A549 (cell line): ENCODE data around the gene LOX. TPM values are rescaled to one million over a fixed set of nuclear protein-coding genes. Genes with fewer than 3 reads are reported as not detected.

ENCODE experiments used
- ATAC-seq, 2 experiments: fragments of 200-7000 bp in 1 of 2; fragments of >200 bp in 1 of 2; cut with Nextera tagmentation in 1 of 2; cut with Tn5 transposase in 1 of 2; 3 replicates each; pipeline versions ENCODE4 v1.8.0 to v1.9.1; 2018 to 2020; ENCODE audit warnings: mild to moderate bottlenecking in 1 of 2, moderate library complexity in 1 of 2
- CTCF ChIA-PET: fragments of 300-600 bp; sonication (Branson Sonifier 250); formaldehyde crosslinking; extraction: SDS; loops from one replicate; lab custom pipeline; 2021; ENCODE audit warnings: antibody characterized with exemption, inconsistent platforms; lab: Yijun Ruan, JAX
- POLR2A ChIA-PET: fragments of 350-600 bp; formaldehyde crosslinking; extraction: SDS; loops from one replicate; lab custom pipeline; 2021; ENCODE audit warnings: antibody characterized with exemption, inconsistent platforms; lab: Yijun Ruan, JAX
- DNase-seq, 2 experiments: peaks; one replicate each; pipeline versions ENCODE4 v3.0.0 to v3.0.0-alpha.2; 2011 to 2016; ENCODE audit warnings: low read depth in 1 of 2, low spot score in 1 of 2
- FAIRE-seq: peaks from 2 replicates; lab custom pipeline; 2011; peaks lifted over from hg19 to GRCh38; lab: Jason Lieb, UNC
- H3K27ac ChIP-seq, 2 experiments: fragments of >200 bp; sonication (Bioruptor Twin); formaldehyde crosslinking; 3 replicates each; pipeline ENCODE4 v1.5.1; 2016 to 2017
- H3K4me1 ChIP-seq: fragments of >200 bp; sonication (Bioruptor Twin); formaldehyde crosslinking; 3 replicates; pipeline ENCODE4 v1.6.1; 2016
- H3K4me2 ChIP-seq: fragments of >200 bp; sonication (Bioruptor Twin); formaldehyde crosslinking; 3 replicates; pipeline ENCODE4 v1.6.1; 2016
- H3K4me3 ChIP-seq: fragments of >200 bp; sonication (Bioruptor Twin); formaldehyde crosslinking; 3 replicates; pipeline ENCODE4 v1.5.1; 2016
- H3K9me3 ChIP-seq: fragments of >200 bp; sonication (Bioruptor Twin); formaldehyde crosslinking; 3 replicates; pipeline ENCODE4 v1.6.1; 2016
- CHD4 ChIP-seq: fragments of 200-600 bp; sonication (generic); IDR thresholded peaks from 2 replicates; pipeline ENCODE4 v1.6.1; 2016; ENCODE audit warnings: antibody characterized with exemption, mild to moderate bottlenecking, borderline replicate concordance
- E2F6 ChIP-seq: IDR thresholded peaks from 2 replicates; pipeline ENCODE4 v1.6.1; 2012; ENCODE audit warnings: low read depth, borderline replicate concordance
- EHMT2 ChIP-seq: fragments of 200-600 bp; sonication (generic); IDR thresholded peaks from 2 replicates; pipeline ENCODE4 v1.6.1; 2016; ENCODE audit warnings: antibody characterized with exemption, low read depth, mild to moderate bottlenecking, moderate library complexity
- EP300 ChIP-seq, 2 experiments: fragments of >200 bp; sonication (Bioruptor Twin); formaldehyde crosslinking; IDR thresholded peaks; 2 replicates in 1 of 2; 3 replicates in 1 of 2; pipeline ENCODE4 v1.6.1; 2016 to 2017
- FOSB ChIP-seq: fragments of 250-450 bp; sonication (Bioruptor Pico); IDR thresholded peaks from 2 replicates; pipeline ENCODE4 v1.5.0; 2020; ENCODE audit warnings: mild to moderate bottlenecking, moderate library complexity
- HDAC2 ChIP-seq: fragments of 200-600 bp; sonication (generic); IDR thresholded peaks from 2 replicates; pipeline ENCODE4 v1.6.1; 2016
- HEYL ChIP-seq: fragments of 250-450 bp; sonication (Bioruptor Pico); IDR thresholded peaks from 2 replicates; pipeline ENCODE4 v1.8.0; 2021; ENCODE audit warnings: mild to moderate bottlenecking, moderate library complexity
- HMGXB4 ChIP-seq: fragments of 250-450 bp; sonication (Bioruptor Pico); IDR thresholded peaks from 2 replicates; pipeline ENCODE4 v1.5.0; 2021; ENCODE audit warnings: mild to moderate bottlenecking, moderate library complexity, borderline replicate concordance
- HOXB13 ChIP-seq: fragments of 250-450 bp; sonication (Bioruptor Pico); IDR thresholded peaks from 2 replicates; pipeline ENCODE4 v1.5.0; 2020; ENCODE audit warnings: low read depth, mild to moderate bottlenecking, moderate library complexity
- HOXB5 ChIP-seq: fragments of 250-450 bp; sonication (Bioruptor Pico); IDR thresholded peaks from 2 replicates; pipeline ENCODE4 v1.5.0; 2020; ENCODE audit warnings: mild to moderate bottlenecking, moderate library complexity
- MAFK ChIP-seq: fragments of 450-650 bp; IDR thresholded peaks from 2 replicates; pipeline ENCODE4 v1.6.1; 2014; ENCODE audit not compliant: partially characterized antibody
- MYC ChIP-seq: IDR thresholded peaks from 2 replicates; pipeline ENCODE4 v1.6.1; 2012; ENCODE audit warnings: mild to moderate bottlenecking, inconsistent platforms, low read length, improper control_type of control experiment, borderline replicate concordance
- NFE2L2 ChIP-seq: fragments of 150-350 bp; conservative IDR thresholded peaks from 2 replicates; pipeline ENCODE4 v1.6.1; 2014; ENCODE audit warnings: low read length
- NR3C1 ChIP-seq: fragments of >200 bp; sonication (Bioruptor Twin); formaldehyde crosslinking; IDR thresholded peaks from 3 replicates; pipeline ENCODE4 v1.6.1; 2017
- RARB ChIP-seq: fragments of 250-450 bp; sonication (Bioruptor Pico); IDR thresholded peaks from 2 replicates; pipeline ENCODE4 v1.8.0; 2021; ENCODE audit warnings: mild to moderate bottlenecking, moderate library complexity
- RCOR1 ChIP-seq: fragments of 150-350 bp; IDR thresholded peaks from 2 replicates; pipeline ENCODE4 v1.6.1; 2014; ENCODE audit warnings: antibody characterized with exemption, low read length, low read depth
- SMC3 ChIP-seq: fragments of >200 bp; sonication (Bioruptor Twin); formaldehyde crosslinking; IDR thresholded peaks from 3 replicates; pipeline ENCODE4 v1.6.1; 2018; ENCODE audit warnings: inconsistent platforms
- SREBF2 ChIP-seq: fragments of 450-650 bp; IDR thresholded peaks from 2 replicates; pipeline ENCODE4 v1.6.1; 2014; ENCODE audit warnings: mild to moderate bottlenecking, moderate library complexity
- TP53 ChIP-seq: fragments of 250-450 bp; sonication (Bioruptor Pico); IDR thresholded peaks from 2 replicates; pipeline ENCODE4 v1.5.0; 2021; ENCODE audit warnings: mild to moderate bottlenecking, moderate library complexity
- ZFP36 ChIP-seq: fragments of 450-650 bp; IDR thresholded peaks from 2 replicates; pipeline ENCODE4 v1.6.1; 2014; ENCODE audit warnings: borderline replicate concordance; ENCODE audit not compliant: partially characterized antibody
- ZNF302 ChIP-seq: fragments of 250-450 bp; sonication (Bioruptor Pico); IDR thresholded peaks from 2 replicates; pipeline ENCODE4 v1.9.0; 2021; ENCODE audit warnings: inconsistent platforms, mild to moderate bottlenecking, moderate library complexity
- ZSCAN20 ChIP-seq: fragments of 250-450 bp; sonication (Bioruptor Pico); IDR thresholded peaks from 2 replicates; pipeline ENCODE4 v1.8.0; 2022; ENCODE audit warnings: mild to moderate bottlenecking, moderate library complexity
- WGBS: methylation state at CpG from one replicate; pipeline ENCODE4 v1.1.6; 2017; ENCODE audit errors: missing lambda C conversion rate; 5-methylcytosine and 5-hydroxymethylcytosine counted together
- polyA plus RNA-seq, 4 experiments: library from polyadenylated mRNA; depleted of rRNA in 3 of 4; stranded (reverse); fragments of >200 nt; fragmentation: RNase III in 1 of 4; extraction: RNeasy Plus Mini Kit Qiagen cat#74134 plus additional on column Dnase treatment in 1 of 4; gene quantifications; 2 replicates in 3 of 4; 3 replicates in 1 of 4; pipeline ENCODE4 v1.2.3, GENCODE V29; 2011 to 2017
- TF ChIP-seq, protein P1 (sequence below): fragments of 450-650 bp; IDR thresholded peaks from 2 replicates; pipeline ENCODE4 v1.6.1; 2014; ENCODE audit warnings: antibody characterized with exemption
- TF ChIP-seq, protein P2 (sequence below): fragments of 250-450 bp; sonication (Bioruptor Pico); IDR thresholded peaks from 2 replicates; pipeline ENCODE4 v1.5.0; 2020; ENCODE audit warnings: low read depth, mild to moderate bottlenecking, moderate library complexity

Gene LOX
- polyA plus RNA-seq, 2 of the 4 experiments (the other 2 are of a cell fraction): 0.34 to 0.36 TPM

GRCh38 chr5:122054266-122054665, 23.8 kb downstream of the LOX start:
- Histone ChIP-seq H3K4me2 (no peak overlapping the region), H3K4me1 (no peaks in the 10 kb centered on the region), H3K9me3 (no peaks in the 10 kb centered on the region), H3K4me3 (no peak overlapping the region), H3K27ac (no peak overlapping the region)
- DNase-seq: no peak
- POLR2A ChIA-PET: no interaction called here
- CTCF ChIA-PET: interaction anchor here (1.6 kb wide), 1 partner anchor 37 kb away, joined by 4 read pairs; no protein-coding TSS in a partner anchor
- TF ChIP-seq ZSCAN20 (no peak), EP300 (IDR thresholded peaks at IDR 0.05) (no peak), CHD4 (no peak), HMGXB4 (CRISPR knock-in tag) (no peak), E2F6 (no peak), HOXB13 (CRISPR knock-in tag) (no peak), ZNF302 (CRISPR knock-in tag) (no peak), SMC3 (no peak), ZFP36 (no peak), TP53 (CRISPR knock-in tag) (no peak), MYC (no peak), RARB (CRISPR knock-in tag) (no peak), HOXB5 (CRISPR knock-in tag) (no peak), NFE2L2 (no peak), SREBF2 (no peak), EHMT2 (no peak), FOSB (CRISPR knock-in tag) (no peak)
- TF ChIP-seq, protein P1, sequence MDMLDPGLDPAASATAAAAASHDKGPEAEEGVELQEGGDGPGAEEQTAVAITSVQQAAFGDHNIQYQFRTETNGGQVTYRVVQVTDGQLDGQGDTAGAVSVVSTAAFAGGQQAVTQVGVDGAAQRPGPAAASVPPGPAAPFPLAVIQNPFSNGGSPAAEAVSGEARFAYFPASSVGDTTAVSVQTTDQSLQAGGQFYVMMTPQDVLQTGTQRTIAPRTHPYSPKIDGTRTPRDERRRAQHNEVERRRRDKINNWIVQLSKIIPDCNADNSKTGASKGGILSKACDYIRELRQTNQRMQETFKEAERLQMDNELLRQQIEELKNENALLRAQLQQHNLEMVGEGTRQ: no peak
- TF ChIP-seq, protein P2, sequence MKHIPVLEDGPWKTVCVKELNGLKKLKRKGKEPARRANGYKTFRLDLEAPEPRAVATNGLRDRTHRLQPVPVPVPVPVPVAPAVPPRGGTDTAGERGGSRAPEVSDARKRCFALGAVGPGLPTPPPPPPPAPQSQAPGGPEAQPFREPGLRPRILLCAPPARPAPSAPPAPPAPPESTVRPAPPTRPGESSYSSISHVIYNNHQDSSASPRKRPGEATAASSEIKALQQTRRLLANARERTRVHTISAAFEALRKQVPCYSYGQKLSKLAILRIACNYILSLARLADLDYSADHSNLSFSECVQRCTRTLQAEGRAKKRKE (CRISPR knock-in tag): no peak
- no peak for FAIRE-seq
- no peak for ATAC-seq
- WGBS: 98% methylated on average over 4 of the region's 4 CpGs

DNA sequence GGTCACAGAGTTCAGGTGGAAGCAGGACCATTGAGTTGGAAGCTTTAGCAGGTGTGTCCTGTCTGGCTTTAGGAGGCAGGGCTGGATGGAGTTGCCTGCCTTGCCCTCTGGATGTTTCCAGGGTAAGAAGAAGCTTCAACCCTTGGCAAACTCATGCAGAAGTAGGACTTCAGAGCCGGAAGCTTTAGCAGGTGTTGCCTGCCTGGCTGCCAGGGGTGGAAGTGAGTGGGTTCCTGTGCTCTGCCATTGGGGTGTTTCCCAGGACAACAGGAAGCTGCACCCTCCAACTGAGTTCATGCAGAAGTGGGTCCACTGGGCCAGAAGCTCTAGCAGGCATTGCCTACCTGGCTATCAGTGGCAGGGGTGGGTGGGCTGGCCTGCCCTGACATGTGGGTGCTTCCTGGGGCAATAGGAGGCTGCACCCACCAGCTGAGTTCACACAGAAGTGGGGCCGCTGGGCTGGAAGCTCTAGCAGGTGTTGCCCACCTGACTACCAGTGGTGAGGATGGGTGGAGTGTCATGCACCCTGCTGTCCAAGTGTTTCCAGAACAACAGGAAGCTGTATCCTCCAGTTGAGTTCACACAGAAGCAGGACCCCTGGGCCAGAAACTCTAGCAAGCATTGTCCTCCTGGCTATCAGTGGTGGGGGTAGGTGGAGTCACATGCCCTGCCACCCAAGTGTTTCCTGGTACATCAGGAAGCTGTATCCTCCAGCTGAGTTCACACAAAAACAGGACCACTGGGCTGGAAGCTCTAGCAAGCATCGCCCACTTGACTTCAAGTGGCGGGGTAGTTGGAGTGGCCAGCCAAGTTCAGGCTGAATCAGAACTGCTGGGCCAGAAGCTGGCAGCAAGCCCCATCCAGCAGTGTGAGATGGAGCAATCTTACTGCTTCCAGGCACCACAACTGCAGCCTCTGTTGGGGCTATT, 24.6 kb downstream of the LOX start:
- ChIA-PET CTCF (interaction anchor here (1.6 kb wide), 1 partner anchor 37 kb away, joined by 4 read pairs; no protein-coding TSS in a partner anchor), POLR2A (no interaction called here)
- ATAC-seq (no peak), DNase-seq (no peak), FAIRE-seq (no peak)
- Histone ChIP-seq H3K4me3 (no peak overlapping the region), H3K9me3 (no peaks in the 10 kb centered on the region), H3K4me2 (no peak overlapping the region), H3K4me1 (no peaks in the 10 kb centered on the region), H3K27ac (no peak overlapping the region)
- WGBS: 91% methylated on average over 4 of the region's 4 CpGs
- TF ChIP-seq RCOR1 (no peak), HDAC2 (no peak), HEYL (no peak), RARB (CRISPR knock-in tag) (no peak), MAFK (no peak), NR3C1 (no peak)
- TF ChIP-seq, protein P1: no peak
